ENCODE data around the gene GPC6.

The GPC6 gene

DNA sequence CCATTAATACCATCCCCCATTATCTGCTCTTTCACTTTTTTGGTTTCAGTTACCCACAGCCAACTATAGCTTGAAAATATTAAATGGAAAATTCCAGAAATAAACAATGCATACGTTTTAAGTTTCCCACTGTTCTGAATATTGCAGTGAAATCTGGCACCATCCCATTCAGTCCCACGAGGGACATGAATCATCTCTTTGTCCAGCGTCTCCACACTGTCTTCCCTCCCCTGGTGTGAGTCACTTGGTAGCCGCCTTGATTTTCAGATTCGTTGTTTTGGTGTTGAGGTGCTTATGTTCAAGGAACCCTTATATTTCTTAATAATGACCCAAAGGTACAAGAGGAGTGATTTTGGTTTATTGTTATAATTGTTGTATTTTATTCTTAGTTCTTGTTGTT, 1006.8 kb downstream of the GPC6 start:
- Histone ChIP-seq H3K27me3 (ENCODE audit: insufficient read depth, low read depth, severe bottlenecking) (no peaks in the 10 kb centered on the region), H3K27ac (no peak overlapping the region), H3K36me3 (no peaks in the 10 kb centered on the region), H3K4me3 (ENCODE audit: low read depth, low read length) (no peak overlapping the region), H3K9me3 (ENCODE audit: severe bottlenecking) (no peaks in the 10 kb centered on the region)
- no peak for DNase-seq
- TF ChIP-seq CTCF (IDR thresholded peaks at IDR 0.05; ENCODE audit: low read depth, low read length): no peak

DNA sequence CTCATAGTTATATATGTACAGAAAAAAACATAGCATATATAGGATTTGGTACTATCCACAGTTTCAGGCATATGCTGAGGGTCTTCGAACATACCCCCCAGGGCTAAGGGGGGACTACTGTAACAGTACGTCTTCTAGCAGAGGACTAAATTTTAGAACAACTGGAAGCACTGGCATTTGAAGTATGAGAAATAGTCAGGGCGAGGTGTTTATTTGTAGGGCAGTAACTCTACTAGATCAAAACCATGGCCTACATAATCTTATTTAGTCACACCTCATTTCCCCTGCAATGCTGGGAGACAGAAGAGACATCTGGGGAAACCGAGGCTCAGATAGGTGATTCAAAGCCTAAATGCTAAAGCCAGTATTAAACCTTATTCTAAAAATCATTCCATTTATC, 1007.2 kb downstream of the GPC6 start:
- no peak for DNase-seq
- no peak overlapping the region for H3K27ac ChIP-seq
- H3K9me3 ChIP-seq (ENCODE audit: severe bottlenecking): no peaks in the 10 kb centered on the region
- H3K36me3 ChIP-seq: no peaks in the 10 kb centered on the region
- H3K4me3 ChIP-seq (ENCODE audit: low read depth, low read length): no peak overlapping the region
- TF ChIP-seq CTCF (IDR thresholded peaks at IDR 0.05; ENCODE audit: low read depth, low read length): no peak
- no peaks in the 10 kb centered on the region for H3K27me3 ChIP-seq (ENCODE audit: insufficient read depth, low read depth, severe bottlenecking)

GRCh38 chr13:94234738-94235137, 1008.1 kb downstream of the GPC6 start:
- Histone ChIP-seq H3K27me3 (ENCODE audit: insufficient read depth, low read depth, severe bottlenecking) (no peaks in the 10 kb centered on the region), H3K36me3 (no peaks in the 10 kb centered on the region), H3K9me3 (ENCODE audit: severe bottlenecking) (no peaks in the 10 kb centered on the region), H3K27ac (no peak overlapping the region), H3K4me3 (ENCODE audit: low read depth, low read length) (no peak overlapping the region)
- no peak for DNase-seq
- TF ChIP-seq CTCF (IDR thresholded peaks at IDR 0.05; ENCODE audit: low read depth, low read length): no peak

GRCh38 chr13:94236132-94236531, 1009.5 kb downstream of the GPC6 start:
- no peak for DNase-seq
- TF ChIP-seq CTCF (IDR thresholded peaks at IDR 0.05; ENCODE audit: low read depth, low read length): no peak

DNA sequence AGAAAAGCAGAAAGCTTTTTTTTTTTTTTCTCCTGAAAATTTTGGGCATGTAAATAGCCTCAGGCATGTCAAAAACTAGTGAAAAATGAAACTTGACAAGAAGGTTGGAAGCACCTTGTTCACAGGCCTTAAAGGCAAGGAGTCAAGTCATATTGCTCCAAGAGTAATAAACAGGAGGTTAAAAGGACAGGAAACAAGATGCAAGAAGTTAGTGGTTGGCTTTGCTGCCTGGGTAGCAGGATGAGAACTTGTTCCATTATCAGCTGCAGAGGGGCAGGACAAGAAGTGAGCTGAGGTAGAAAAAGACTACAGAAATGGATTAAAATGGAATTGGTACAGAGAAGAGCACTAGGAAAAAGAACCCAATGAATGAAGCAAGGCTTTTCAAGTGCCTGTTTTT, 1010.3 kb downstream of the GPC6 start:
- DNase-seq: no peak
- no peak for TF ChIP-seq CTCF (IDR thresholded peaks at IDR 0.05; ENCODE audit: low read depth, low read length)
- Histone ChIP-seq H3K4me3 (ENCODE audit: low read depth, low read length) (no peak overlapping the region), H3K9me3 (ENCODE audit: severe bottlenecking) (no peaks in the 10 kb centered on the region), H3K27me3 (ENCODE audit: insufficient read depth, low read depth, severe bottlenecking) (no peaks in the 10 kb centered on the region), H3K36me3 (no peaks in the 10 kb centered on the region), H3K27ac (no peak overlapping the region)

More at GRCh38 chr13:94236132-94236531, 1009.5 kb downstream of the GPC6 start:
- H3K27me3 ChIP-seq (ENCODE audit: insufficient read depth, low read depth, severe bottlenecking): no peaks in the 10 kb centered on the region
- H3K36me3 ChIP-seq: no peaks in the 10 kb centered on the region
- no peaks in the 10 kb centered on the region for H3K9me3 ChIP-seq (ENCODE audit: severe bottlenecking)
- no peak overlapping the region for H3K27ac ChIP-seq
- H3K4me3 ChIP-seq (ENCODE audit: low read depth, low read length): no peak overlapping the region

DNA sequence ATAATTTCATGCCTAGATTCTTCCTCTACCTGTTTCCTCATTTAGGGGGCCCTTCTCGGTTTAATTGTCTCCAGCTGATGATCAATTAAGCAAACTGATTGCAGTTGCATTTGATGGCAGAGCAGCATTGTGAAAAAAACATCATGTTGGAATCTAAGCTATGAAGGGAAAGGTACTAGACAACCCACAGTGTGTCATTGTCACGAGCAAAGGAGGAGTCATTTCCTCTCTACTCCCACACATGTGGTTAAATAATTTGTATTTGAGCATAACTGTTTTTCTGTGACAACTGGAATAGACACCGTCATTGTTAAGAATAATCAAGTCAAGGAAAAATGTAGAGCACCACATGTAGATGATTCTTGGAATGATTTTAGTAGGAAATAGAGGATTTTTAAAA, 1012.5 kb downstream of the GPC6 start:
- no peaks in the 10 kb centered on the region for H3K36me3 ChIP-seq
- no peak overlapping the region for H3K4me3 ChIP-seq (ENCODE audit: low read depth, low read length)
- no peak overlapping the region for H3K27ac ChIP-seq
- H3K9me3 ChIP-seq (ENCODE audit: severe bottlenecking): no peaks in the 10 kb centered on the region
- DNase-seq: no peak
- no peak for TF ChIP-seq CTCF (IDR thresholded peaks at IDR 0.05; ENCODE audit: low read depth, low read length)
- H3K27me3 ChIP-seq (ENCODE audit: insufficient read depth, low read depth, severe bottlenecking): no peaks in the 10 kb centered on the region
